Putamen (tissue), 1 donor: ENCODE results near the gene TOM1L2.

Experiments used
- DNase-seq: peaks from one replicate; pipeline ENCODE4 v3.0.0-alpha.2; 2016; ENCODE audit warnings: low spot score

Gene TOM1L2

GRCh38 chr17:17876959-17877528, 95.2 kb downstream of the TOM1L2 start:
- no peak for DNase-seq

- no peak for DNase-seq
These were observed 97.7 kb downstream of the TOM1L2 start for GRCh38 chr17:17874478-17874877.

GRCh38 chr17:17873450-17873991, 98.7 kb downstream of the TOM1L2 start:
- peak; percentile 46 for DNase-seq

- DNase-seq, result no peak
These were observed 99.5 kb downstream of the TOM1L2 start for GRCh38 chr17:17872547-17873345.

- DNase-seq, result no peak
These were observed 100.3 kb downstream of the TOM1L2 start for GRCh38 chr17:17871913-17872312.

- DNase-seq, result no peak
These were observed 102.0 kb downstream of the TOM1L2 start for GRCh38 chr17:17870247-17870646.

GRCh38 chr17:17868641-17869522, 103.3 kb downstream of the TOM1L2 start:
- no peak for DNase-seq

- no peak for DNase-seq
These were observed 105.3 kb downstream of the TOM1L2 start for GRCh38 chr17:17866897-17867296.

GRCh38 chr17:17866425-17866824, 105.8 kb downstream of the TOM1L2 start:
- no peak for DNase-seq

- DNase-seq, result no peak
These were observed 107.2 kb downstream of the TOM1L2 start for GRCh38 chr17:17865035-17865434.

GRCh38 chr17:17860766-17861107, 111.5 kb downstream of the TOM1L2 start:
- DNase-seq, result no peak

GRCh38 chr17:17859909-17860765, 112.1 kb downstream of the TOM1L2 start:
- DNase-seq, result peak; percentile 66

- DNase-seq, result no peak
These were observed 114.7 kb downstream of the TOM1L2 start for GRCh38 chr17:17857496-17857895.

GRCh38 chr17:17856386-17856785, 115.8 kb downstream of the TOM1L2 start:
- no peak for DNase-seq

GRCh38 chr17:17855976-17856375, 116.2 kb downstream of the TOM1L2 start:
- DNase-seq, result no peak

GRCh38 chr17:17853811-17854447, 118.3 kb downstream of the TOM1L2 start:
- DNase-seq, result no peak

GRCh38 chr17:17852930-17853329, 119.3 kb downstream of the TOM1L2 start:
- DNase-seq, result no peak

- no peak for DNase-seq
These were observed 120.8 kb downstream of the TOM1L2 start for GRCh38 chr17:17851103-17852002.

- no peak for DNase-seq
These were observed 122.3 kb downstream of the TOM1L2 start for GRCh38 chr17:17849845-17850373.
